DND-41 (cell line): Measurements from ENCODE around the gene CDK7.

Source experiments
- CTCF ChIP-seq: IDR thresholded peaks from 2 replicates; pipeline ENCODE4 v1.5.1; 2012; ENCODE audit warnings: borderline replicate concordance, low read length, moderate library complexity, mild to moderate bottlenecking; ENCODE audit not compliant: poor library complexity, severe bottlenecking; ENCODE audit errors: extremely low read depth
- EZH2 ChIP-seq: IDR thresholded peaks from 3 replicates; pipeline ENCODE4 v1.6.1; 2012; ENCODE audit warnings: borderline replicate concordance, low read depth, mild to moderate bottlenecking, moderate library complexity, low read length, inconsistent platforms; ENCODE audit not compliant: severe bottlenecking

- no peak for TF ChIP-seq CTCF
- no peak for TF ChIP-seq EZH2
Observed at GRCh38 chr5:69187342-69187741, 47.3 kb upstream of the CDK7 start.
